Esophagus muscularis mucosa (tissue), 3 donors: ENCODE measurements around the gene LMF1.

Experiments used
- POLR2A ChIP-seq: fragments of 450-650 bp; IDR thresholded peaks from one replicate; pipeline ENCODE4 v1.6.1; 2017; ENCODE audit warnings: antibody characterized with exemption, moderate library complexity, mild to moderate bottlenecking, low read depth
- POLR2AphosphoS5 ChIP-seq, 2 donors: sonication (generic); formaldehyde crosslinking; IDR thresholded peaks; one replicate each; pipeline ENCODE4 v1.6.1; 2017; ENCODE audit warnings: antibody characterized with exemption in 2 of 2
- TF ChIP-seq, protein P1 (sequence below), 3 experiments: fragments of 200-600 bp in 2 of 3; fragments of 450-650 bp in 1 of 3; sonication (generic) in 2 of 3; IDR thresholded peaks; one replicate each; pipeline ENCODE4 v1.5.1; 2017 to 2019; ENCODE audit warnings: antibody characterized with exemption in 3 of 3, mild to moderate bottlenecking in 2 of 3, moderate library complexity in 1 of 3

DNA sequence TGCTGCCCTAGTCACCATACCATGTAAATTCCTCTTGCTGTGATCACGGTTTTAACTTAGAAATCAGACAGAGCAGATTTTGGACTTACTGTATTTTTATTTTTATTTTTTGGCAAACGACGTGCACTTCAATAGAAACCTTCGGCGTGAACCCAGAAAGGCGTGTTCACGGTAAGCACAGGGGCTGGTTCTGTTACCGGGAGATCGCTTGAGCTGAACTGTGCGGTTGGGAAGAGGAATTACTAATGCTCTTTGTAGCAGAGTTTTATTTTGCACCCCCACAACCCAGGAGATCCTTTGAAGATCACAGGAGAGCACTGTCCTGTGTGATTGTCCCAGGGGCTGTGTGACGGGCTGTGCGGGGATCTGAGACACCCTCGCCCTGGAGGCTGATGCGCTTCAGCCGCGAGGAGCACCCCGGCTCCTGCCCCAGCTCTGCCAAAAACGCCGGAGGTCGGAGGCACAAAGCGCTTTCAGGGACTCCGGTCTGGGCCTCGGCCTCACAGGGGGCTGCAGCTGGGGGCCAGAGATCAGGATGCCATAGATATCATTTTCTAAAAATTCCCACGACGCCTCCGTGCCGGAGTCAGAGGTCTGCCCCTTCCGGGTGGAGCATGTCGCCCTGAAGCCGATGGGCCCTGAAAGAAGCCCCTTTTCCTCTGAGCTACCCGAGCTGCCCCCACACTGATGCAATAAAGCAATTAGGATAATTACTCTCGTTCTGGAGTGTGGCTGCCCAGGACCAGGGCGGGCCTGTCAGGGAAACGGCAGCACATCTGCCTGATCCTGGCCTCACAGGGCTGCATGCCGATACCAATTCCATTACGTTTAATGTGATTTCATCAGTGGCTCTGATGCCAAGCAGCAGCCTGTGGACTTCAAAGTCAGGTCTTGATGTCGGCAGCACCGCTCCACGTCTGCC, 71.8 kb downstream of the LMF1 start:
- TF ChIP-seq, protein P1, sequence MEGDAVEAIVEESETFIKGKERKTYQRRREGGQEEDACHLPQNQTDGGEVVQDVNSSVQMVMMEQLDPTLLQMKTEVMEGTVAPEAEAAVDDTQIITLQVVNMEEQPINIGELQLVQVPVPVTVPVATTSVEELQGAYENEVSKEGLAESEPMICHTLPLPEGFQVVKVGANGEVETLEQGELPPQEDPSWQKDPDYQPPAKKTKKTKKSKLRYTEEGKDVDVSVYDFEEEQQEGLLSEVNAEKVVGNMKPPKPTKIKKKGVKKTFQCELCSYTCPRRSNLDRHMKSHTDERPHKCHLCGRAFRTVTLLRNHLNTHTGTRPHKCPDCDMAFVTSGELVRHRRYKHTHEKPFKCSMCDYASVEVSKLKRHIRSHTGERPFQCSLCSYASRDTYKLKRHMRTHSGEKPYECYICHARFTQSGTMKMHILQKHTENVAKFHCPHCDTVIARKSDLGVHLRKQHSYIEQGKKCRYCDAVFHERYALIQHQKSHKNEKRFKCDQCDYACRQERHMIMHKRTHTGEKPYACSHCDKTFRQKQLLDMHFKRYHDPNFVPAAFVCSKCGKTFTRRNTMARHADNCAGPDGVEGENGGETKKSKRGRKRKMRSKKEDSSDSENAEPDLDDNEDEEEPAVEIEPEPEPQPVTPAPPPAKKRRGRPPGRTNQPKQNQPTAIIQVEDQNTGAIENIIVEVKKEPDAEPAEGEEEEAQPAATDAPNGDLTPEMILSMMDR (IDR thresholded peaks at IDR 0.05): no peak
- TF ChIP-seq POLR2A: no peak
- no peak for TF ChIP-seq POLR2AphosphoS5 (IDR thresholded peaks at IDR 0.05)
